Globus pallidus (tissue), 1 donor: ENCODE results near the gene SH3GL3.

Experiments used
- DNase-seq: peaks from one replicate; pipeline ENCODE4 v3.0.0-alpha.2; 2015; ENCODE audit warnings: low spot score

The SH3GL3 gene

DNA sequence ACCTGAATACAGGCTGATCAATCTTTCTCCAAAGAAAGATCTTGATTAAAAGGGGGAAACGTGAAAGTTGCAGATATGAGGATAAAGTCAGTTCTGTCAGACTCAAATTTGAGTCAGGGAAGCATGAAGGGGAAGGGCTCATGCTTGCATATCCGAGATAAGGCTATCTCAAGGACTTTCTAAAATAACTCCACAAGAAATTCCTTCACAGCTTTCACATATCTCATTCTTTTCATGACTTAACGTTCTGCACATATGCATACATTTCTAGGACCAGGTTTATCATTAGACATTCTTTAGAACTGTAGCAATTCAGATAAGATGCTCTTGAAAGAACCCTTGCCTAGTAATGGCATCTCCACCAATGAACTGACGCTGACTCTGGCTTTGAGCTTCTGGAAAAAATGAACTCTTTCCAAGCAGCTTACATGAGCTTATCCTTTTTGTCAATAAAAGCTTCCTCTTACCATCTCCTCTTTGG, 15.9 kb downstream of the SH3GL3 start:
- no peak for DNase-seq

DNA sequence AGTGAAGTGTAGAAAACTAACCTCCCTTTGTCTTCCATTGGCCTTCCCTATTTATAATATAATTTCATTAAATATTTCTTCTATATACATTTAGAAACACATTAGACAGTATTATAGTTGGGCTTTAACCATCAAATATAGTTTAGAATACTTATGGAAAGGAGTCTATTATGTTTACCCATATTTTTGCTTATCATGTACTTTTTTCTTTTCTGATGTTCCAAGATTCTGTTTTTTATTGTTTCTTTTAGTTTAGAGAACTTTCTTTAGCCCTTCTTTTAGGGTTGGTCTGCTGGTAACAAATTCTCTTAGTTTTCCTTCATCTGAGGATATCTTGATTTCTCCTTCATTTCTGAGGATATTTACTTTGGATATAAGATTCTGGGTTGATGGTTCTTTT, 23.7 kb downstream of the SH3GL3 start:
- no peak for DNase-seq

DNA sequence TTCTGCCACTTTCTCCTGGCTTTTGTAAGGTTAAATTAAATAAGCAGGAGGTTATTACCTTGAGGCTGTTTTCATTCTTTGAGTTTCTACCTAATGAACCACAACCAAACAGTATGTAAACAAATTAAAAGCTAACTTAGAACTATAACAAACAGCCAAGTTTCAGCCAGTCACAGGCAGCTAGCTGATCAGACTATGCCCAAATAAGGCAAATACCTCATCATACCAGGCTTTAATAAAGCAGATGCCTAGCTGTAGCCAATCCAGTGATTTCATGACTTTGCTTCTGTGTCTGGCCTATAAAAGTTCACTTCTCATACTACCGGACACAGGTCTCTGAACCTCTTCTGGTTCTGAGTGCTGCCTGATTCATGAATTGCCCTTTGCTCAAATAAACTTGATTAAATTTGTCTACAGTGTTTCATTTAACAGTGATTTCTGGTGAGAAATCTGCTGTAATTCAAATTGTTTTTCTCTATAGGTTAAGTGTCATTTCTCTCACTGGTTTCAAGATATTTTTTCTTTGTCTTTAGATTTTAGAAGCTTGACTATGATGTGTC, 24.2 kb downstream of the SH3GL3 start:
- DNase-seq = no peak

DNA sequence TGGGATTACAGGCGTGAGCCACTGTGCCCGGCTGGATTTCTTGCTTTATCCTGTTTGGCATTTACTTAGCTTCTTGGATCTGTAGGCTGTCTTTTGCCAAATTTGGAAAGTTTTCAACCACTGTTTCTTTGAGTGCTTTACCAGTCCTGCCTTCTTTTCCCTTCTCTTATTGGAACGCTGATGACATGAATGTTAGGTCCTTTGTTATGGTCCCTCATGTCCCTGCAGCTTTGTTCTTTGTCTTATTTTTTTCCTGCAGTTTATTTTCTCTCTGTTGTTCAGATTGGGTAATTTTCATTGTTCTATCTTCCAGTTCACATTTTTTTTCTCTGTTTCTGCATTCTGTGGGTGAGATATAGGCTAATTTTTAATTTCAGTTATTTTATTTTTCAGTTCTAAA, 25.0 kb downstream of the SH3GL3 start:
- peak; percentile 73 for DNase-seq

DNA sequence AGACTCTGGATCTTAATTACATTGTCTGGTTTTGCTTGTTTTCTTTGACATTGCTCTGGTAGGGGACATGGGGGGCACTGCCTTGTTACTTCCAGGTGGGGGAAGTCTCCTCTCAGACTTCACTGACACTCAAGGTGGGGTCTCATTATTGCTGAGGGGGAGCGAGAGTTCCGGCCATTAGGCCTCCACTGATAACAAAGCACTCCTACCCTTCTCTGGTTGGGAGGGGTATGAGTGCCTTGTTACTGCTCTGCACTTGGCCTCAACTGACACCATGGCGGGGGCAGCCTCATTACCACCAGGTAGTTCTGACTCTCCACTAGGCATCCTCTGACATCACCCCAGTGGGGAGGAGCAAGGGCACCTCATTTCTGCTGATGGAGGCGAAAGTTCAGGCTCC, 25.7 kb downstream of the SH3GL3 start:
- no peak for DNase-seq

DNA sequence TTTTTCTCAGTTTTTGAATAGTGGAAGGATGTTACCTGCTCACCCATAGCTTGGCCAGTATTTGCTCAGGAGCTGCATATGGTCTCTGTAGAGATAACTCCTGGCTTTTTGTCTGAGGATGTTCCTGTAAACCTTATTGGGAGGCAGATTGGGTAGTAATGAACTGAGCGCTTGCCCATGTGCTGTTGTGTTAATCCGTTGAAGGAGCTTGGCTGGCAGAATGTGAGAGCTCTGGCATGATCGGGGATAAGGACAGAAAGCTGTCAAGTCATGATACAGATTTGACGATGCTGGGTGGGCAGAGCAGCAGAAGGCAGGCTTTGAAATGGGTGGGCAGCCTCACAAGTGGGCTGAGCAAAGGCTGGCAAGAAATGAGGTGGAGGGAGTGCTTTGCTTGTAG, 27.4 kb downstream of the SH3GL3 start:
- no peak for DNase-seq

DNA sequence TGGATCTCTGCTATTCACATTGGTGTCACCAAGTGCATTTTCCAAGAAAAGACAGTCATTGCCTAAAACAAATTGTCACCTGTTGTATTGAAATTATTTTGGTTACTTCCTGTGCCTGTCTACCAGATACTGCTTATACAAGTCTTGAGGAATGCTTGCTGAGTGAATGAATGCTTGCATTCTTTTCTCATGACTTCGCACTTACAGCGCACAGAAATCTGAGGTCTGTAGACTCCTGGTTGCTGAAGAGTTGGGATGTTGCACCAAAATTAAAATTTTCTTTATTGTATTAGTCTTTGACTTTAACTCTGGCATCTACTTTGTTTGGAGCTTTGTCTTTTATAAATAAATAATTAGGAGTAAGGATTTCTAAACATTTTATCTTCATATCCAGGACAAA, 28.4 kb downstream of the SH3GL3 start:
- no peak for DNase-seq

DNA sequence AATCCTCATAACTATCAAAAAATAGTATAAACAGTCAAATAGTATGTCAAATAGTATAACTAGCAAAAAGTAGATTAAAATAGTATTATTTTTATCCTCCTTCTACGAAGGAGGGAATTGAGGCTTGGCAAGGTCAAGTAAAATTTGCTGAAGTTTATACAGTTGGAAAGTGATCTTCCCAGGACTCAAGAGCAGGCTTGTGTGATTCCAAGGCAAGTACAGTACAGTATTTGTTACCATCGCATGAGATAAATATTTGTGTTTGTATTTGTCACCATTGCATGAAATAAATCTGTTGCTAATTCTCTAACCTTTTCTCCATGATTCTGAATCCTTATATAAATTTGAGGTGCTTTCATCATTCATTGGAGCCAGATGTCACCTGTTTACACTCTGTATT, 28.9 kb downstream of the SH3GL3 start:
- DNase-seq = no peak

DNA sequence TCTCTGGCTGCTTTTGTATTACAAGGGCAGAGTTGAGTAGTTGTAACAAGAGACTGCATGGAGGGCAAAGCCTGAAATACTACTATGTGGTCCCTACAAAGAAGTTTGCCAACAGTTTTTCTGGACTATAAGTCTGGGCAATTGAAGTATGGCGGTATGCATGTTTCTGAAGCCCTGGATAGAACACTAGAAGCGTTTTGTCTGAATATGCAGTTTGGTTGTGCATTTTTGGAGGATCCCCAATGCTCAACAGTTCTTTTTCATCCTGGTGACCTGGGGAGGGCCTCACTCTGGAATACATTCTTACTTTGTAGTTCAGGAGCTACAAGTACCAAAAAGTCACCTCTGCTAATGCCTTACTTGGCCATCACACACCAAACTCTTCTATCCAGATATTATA, 29.6 kb downstream of the SH3GL3 start:
- DNase-seq = no peak

DNA sequence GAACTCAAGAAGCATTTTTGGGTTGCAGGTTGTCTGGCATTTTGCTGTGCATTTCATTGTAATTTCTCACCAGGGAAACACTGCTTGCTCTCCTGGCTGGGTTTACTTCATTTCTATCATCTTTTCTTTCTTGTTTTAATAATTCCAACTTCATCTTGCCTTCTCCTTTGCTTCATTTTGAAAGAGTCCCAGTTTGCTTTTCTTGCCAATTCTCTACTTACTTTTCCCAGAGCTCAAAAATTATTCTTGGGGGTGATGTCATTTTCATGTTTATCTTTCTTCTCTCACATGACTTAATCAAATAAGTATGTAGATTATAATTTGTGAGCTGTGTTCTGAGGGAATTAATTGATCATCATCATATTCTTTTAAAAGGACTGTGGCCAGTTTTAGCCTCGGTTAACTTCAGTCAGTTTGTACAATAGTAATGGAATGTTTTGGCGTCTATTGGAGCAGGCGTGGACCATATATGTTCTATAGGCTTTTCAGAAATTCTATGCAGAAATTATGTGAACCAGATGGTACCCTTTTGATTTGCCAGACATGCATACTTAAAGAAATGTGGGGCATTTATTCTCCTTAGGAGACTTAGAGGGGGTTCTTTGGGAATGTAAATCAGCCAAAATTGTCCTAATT, 30.1 kb downstream of the SH3GL3 start:
- DNase-seq = no peak

DNA sequence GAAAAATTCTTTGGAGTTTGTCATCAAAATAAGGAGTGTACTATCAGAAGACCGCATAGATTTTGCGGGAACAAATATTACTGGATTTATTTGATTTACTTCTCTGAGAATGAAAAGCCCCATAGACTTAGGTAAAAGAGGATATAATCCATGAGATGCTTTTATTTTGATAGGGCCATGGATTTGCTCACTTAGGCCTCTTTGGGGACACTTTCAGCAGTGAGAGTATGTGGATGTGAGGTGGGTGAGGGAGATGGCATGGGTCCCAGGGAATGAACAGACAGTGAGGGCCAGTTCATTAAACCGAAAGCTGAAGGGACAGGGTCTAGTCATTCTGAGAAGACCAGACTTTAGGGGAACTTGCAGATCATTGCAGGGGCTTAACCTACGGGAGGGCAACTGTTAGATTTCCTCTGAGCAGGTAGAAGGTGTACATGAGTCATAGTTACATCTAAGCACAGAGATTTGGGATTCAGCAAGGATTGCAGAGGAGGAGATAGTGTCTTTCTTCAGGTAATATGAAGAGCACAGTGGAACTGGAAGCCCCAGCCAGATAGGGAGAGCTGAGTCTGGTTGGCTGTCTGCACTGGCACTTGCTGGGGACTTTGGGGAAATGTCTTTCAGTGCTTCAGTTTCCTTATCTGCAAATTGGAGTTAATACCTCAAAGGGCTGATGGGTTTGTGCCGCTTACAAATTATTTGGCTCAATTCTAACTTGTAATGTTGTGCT, 30.8 kb downstream of the SH3GL3 start:
- no peak for DNase-seq

DNA sequence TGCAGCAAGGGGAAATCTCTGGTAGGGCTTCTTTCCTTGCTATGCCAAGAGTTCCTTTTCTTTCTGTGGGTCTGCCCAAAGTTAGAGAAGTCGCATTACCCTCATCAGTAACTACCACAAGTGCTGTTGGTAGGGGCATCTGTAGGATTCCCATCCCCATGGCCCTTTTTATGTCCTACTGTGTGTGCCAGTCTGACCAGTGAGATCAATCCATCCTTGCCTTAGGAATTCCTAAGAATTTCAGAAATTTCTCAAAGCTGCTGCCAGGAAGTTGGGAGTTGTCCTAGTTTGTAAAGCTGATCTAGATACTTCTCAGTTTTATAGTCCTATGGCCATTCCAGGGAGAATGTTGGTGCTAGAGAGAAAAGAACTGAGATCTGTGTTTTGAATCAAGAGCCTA, 36.5 kb downstream of the SH3GL3 start:
- no peak for DNase-seq

DNA sequence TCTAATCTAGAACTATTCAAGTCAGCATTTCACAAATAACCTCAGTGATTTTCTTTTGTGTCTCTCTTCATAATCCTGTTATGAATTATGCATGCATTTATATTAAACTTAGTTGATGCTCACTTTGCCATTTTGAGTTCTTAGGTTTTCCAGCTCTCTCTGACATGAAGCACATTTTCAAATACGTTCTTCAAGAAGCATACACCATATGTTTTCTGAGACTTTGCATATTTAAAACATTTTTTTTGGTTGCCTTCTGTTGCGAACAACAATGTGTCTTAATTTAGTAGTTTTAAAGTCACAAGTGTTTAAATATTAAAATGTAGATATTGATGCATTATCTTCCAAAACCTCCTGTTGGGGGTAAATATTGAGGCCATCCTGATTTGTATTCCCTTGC, 37.5 kb downstream of the SH3GL3 start:
- DNase-seq = no peak

DNA sequence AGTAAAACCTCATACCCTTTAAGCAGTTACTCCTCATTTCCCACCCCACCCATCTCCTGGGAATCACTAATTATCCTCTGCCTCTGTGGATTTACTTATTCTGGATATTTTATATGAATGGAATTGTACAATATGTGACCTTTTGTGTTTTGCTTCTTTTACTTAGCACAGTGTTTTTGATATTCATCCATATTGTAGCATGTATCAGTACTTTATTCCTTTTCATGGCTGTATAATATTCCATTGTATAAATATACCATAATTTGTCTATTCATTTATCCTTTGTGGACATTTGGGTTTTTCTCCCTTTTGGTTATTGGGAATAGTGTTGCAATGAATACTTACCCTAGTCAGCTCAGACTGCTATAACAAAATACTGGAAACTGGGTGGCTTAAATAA, 39.2 kb downstream of the SH3GL3 start:
- DNase-seq = no peak

DNA sequence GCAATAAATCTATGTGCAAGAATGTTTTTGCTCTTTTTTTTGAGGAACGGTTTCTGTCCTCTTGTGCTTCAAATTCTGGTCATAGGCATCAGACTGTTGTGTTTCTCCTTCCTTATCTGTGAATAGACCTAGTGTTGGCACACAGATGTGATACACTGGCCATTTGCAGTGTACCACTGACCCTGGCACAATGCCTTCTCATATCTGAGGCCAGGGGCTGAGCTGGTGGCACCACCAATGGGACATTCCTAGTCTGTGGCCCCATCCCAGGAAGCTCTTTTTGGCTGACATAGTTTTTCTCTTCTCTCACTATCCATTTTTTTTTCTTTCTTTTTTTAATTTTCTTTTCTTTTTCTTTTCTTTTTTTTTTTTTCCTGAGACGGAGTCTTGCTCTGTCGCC, 40.4 kb downstream of the SH3GL3 start:
- no peak for DNase-seq

DNA sequence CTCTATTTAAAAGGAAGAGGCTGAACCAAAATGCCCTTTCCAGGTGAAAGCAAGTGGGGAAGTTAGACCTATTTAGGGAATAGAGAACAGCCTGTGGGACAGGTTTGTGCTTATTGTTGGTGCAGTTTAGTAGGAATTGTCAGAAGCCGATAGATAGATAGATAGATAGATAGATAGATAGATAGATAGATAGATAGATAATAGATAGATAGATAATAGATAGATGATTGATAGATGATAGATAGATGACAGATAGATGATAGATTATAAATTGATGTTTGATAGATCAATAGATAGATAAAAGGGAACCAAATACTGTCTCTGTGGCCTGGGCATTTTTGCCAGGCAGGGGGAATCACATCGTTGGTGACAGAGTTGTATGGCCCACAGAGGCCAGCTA, 42.5 kb downstream of the SH3GL3 start:
- DNase-seq = no peak

DNA sequence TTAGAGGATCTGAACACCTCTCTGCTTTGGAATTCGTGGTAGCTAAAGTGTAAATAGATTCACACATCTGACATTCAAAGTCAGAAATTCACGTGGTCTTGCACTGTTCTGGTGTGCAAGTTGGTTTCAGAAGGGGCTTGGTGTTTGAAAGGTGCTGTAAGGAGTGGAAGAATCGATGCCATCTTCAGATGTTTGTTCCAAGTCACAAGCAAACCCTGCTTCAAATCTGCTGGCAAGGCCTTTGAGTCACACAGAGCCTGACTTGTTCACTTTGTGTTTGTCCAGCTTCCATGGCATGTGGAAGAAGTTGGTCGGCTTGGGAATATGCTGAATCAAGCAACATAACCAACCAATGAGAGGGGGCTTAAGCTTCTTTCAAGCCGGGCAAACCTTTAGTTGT, 44.3 kb downstream of the SH3GL3 start:
- DNase-seq = no peak

DNA sequence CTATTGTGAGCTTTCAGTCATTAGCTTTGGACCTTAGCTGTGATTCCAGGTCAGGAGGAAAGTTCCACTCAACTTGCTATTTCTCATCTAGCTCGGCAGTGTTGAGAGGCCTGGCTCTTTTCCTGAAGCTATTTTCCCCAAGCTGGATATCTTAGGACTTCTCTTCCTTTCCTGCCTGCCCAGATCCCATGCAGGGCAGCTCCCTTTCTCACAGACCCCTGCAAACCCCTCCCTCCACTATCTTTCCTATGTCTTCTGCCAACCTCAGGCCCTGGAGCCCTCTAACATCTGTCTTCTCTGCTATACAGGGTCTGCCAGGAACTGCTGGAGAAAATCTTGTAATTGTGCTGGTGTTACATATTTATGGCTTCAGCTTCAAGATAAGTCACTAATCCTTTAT, 49.6 kb downstream of the SH3GL3 start:
- DNase-seq = no peak

DNA sequence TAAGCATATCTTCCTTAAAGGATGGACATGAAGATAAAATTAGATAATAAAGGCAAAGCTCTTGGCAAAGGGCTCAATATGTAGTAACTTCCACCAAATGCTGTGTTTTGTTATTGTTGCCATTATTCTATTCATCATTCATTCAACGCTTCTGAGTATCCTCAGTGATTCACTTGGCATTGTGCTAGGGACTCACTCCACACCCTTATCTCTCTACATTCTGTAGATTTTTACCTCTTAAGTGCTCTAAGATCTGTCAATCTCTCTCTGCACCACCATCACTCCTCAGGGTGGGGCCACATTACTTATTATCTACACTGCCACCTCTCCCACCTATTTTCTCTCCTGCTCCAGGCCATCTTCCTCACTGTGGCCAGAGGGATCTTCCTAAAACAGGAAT, 51.2 kb downstream of the SH3GL3 start:
- DNase-seq = no peak

DNA sequence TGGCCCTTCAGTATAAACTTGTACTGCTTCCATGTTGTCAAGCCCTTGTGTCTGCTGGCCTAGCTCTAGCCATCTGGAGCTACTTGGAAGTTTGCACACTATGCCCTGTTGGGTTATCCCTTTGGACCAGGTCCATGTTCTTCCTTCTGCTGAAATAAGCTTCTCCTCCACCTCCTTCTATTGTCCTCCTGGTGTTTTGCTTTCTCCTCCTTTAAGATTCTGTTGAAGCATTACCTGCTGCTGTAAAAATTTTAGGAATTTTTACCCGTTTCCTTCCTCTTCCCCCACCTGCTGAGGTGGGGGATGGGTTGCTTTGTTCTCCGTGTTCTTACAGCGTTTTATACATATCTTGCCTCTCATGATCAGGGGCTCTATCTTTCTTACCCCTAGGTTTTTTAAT, 51.7 kb downstream of the SH3GL3 start:
- no peak for DNase-seq

DNA sequence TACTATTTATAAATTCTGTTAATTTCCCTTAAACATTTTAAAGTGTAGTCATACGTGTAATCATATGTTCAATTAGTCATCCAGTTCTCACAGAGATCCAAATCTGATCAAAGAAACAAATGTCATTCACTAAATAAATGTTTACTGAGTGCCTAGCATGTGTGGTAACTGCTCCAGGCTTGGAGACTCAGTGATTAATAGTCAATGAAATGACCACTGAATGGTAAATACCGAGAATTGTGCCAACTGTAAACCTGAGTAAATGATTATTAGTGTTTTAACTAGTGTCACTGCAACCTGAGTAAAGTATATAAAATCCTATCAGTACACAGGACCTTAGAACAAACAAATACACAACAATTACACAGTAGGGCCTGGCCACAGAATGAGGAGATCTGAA, 52.3 kb downstream of the SH3GL3 start:
- DNase-seq = no peak

DNA sequence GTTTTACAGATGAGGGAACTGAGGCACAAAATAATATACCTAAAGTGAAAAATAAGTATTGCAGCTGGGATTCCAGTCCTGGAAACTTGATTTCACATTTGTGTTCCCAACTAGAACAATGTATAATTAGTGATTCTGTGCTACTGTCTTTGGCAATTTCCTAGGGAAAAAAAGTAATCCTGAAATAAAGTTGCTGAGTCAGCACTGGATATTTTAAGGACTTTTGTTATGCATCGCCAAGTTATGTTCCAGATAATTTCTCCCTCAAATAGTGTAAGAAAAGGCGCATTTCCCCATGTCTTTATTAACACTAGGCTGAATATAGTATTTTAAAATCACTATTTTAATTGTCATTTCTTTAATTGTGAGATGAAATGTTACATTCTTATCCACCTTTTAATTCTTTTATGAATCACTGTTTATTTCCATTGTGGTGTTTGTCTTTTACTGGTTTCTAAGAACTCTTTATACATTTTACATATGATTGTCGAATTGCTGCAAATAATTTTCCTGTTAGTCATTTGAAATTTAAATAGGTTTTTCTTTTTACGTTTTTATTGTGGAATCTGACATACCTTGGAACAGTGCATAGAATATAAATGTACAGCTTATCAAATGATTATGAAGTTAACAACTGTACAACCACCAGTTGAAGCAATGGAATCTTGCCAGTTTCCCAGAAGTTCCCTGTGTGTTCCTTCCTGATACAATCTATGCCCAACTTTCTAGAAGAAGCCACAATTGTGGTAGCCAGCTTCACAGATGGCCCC, 56.6 kb downstream of the SH3GL3 start:
- DNase-seq = no peak

DNA sequence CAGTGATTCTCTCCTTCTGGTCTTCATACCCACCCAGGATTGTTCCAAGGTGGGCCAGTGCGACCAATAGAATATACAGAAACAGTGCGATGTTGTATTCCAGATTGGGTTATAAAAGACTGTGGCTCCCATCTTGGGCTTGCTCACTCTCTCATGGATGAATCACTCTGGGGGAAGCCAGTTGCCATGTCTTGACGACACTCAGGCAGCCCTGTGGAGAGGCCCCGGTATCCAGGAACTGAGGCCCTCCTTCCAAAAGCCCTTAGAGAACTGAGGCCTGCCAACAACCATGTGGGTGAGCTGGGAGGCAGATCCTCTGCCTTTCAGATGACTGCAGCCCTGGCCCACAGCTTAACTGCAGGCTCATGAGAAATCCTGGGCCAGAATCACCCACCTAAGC, 57.2 kb downstream of the SH3GL3 start:
- DNase-seq = no peak
